CMK (cell line): ENCODE data around the gene PIGN.
A peak's percentile ranks its signal among the peaks of the same experiment; 100 is the strongest.

ENCODE experiments used
- DNase-seq: peaks from one replicate; pipeline ENCODE4 v3.0.0-alpha.2; 2010; ENCODE audit warnings: low read depth

Gene PIGN

DNA sequence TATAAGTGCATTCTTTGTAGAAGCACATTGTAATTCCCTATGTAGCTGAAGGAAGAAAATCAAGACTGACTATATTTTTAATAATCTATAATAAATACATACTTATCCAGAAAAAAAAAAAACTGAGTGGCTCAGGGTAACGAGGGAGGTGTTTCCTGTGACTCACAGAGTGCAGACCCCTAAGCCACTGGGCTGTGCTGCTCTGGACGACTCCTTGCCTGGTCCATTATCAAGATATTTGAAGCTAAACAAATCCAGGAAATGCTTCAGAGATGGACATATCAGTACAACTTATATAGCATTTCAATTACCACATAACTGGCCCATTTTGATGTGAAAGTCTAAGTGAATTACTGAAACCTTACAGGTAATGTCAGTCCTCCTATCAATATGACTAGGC lies 80.6 kb downstream of the PIGN start:
- DNase-seq, result no peak

DNA sequence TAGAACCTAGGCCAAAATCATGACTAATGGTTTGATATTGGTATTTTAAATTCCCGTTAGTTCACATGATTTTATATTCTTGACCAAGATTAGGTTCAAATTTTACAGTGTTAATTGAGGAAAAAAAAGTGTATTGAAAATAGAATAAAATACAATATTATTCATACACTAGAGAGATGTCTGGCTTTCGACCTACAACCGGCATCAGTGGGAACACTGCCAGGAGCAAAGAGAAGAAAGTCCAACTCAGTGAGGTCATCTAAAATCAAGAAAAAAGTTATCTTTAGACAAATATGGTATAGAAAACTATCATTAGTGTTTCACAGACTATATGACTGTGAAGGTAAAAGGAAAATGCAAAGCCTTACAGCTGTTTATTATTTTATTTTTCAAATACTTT lies 81.5 kb downstream of the PIGN start:
- no peak for DNase-seq

DNA sequence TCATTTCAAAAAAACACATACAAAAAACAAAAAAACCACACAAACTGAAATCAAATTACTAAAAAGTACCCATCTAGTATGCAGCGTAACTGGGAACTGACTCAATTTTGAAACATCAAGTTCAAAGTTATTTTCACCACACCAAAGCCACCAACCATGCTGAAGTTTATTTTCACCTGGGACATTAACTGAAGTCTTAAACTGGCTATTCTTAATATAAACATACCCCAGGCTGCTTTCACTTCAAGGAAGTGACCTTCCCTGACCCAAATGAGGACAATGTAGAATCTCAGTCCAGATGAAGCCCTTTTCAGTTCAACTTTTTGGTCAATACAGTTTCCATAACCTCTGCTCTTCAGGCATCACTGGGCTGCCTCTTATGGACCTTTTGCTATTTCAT lies 84.6 kb downstream of the PIGN start:
- no peak for DNase-seq

DNA sequence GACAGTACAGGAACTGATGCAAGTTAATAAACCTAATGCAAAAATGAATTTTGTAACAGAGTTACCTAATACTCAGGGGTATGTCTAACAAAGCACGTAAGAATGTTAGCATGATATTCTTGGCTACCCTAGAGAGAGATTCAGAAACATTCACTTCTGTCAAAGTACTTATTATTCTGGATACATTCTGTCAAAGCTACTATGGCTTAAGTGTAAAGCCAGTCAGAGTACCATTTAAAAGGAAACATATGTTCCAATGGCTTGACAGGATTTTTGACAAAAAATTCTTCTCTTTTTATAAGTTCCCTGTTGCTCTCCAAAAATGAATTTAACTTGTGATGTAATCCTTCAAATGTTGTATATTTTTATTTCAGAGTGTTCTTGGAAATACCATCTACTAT lies 85.5 kb downstream of the PIGN start:
- DNase-seq, result no peak

GRCh38 chr18:62098960-62099359 lies 87.9 kb downstream of the PIGN start:
- DNase-seq, result no peak

GRCh38 chr18:62097698-62098097 lies 89.2 kb downstream of the PIGN start:
- no peak for DNase-seq

- DNase-seq, result no peak
These were observed 95.3 kb downstream of the PIGN start for GRCh38 chr18:62091487-62092120.

- DNase-seq, result no peak
These were observed 97.7 kb downstream of the PIGN start for GRCh38 chr18:62089174-62089573.

DNA sequence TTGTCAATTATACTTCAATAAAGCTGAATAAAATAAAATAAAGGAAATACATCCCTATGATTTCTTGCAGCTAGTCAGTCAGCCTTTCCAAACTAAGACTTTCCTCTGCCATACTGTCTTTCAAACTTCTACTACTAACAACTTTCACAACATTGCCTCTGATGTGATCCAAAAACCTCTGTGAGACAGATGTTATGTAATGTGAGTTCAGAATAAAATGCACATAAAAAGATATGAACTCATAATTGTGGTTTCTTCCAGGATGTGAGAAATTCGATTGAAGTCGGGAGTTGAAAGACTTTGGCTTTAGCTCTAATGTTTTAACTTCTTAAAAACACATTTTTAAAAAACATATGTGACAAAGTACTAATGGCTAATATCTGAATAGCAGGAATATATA lies 98.7 kb downstream of the PIGN start:
- no peak for DNase-seq

- DNase-seq, result no peak
These were observed 101.1 kb downstream of the PIGN start for GRCh38 chr18:62085756-62086155.

DNA sequence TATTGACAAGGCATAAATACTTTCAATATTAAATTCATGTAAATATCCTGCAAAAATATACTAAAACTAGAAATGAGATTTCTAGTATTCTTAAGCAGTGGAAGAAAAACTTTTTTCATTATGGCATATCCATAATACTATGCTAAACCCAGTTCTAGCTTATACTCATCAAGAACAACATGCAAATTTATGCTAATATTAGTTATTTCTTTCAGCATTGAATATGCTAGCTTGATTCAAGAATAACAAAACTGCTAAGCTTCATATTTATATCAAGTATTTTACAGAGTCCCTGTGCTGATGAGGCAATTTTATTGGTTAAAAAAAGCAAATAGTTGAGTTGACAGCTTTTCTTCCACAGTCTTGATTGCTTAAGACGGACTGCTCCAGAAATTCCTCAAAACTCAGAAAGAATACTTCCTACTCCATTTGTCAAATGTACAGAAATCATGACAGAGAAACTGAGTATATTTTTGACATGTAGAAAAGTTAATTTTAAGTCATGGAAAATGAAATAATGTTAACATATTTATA lies 105.0 kb downstream of the PIGN start:
- DNase-seq, result no peak

GRCh38 chr18:62081248-62081647 lies 105.6 kb downstream of the PIGN start:
- DNase-seq, result no peak

DNA sequence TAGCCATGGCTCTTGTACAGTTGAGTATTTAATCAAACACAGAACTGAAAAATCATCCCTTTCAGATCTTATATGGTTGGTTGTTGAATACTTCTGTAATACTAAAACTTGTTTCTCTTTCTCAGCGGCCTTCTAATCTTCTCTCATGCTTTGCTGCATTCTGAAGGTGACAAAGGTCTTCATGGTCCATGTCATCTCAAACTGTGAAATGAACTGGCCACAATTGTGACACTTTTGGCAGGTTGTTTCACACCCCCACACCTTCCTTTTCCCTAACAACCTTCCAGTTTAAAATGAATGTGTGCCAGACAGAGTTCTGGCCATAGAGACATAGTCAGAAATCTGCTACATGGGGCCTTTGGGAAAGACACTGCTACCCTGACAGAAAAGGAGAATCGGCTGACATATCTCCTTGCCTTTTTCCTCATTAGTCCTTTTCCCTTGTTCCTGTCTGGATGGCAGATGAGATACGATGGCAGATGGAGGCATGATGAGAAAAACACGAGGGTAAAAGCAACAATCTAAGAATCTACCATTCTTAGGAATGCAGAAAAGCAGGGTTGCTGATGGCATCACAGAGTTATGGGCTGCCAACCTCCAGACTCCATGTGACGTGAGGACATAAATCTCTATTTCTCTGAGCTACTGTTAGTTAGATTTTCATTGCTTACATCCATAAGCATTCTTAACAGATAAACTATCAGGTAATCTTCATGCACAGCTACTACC lies 106.5 kb downstream of the PIGN start:
- DNase-seq, result no peak

DNA sequence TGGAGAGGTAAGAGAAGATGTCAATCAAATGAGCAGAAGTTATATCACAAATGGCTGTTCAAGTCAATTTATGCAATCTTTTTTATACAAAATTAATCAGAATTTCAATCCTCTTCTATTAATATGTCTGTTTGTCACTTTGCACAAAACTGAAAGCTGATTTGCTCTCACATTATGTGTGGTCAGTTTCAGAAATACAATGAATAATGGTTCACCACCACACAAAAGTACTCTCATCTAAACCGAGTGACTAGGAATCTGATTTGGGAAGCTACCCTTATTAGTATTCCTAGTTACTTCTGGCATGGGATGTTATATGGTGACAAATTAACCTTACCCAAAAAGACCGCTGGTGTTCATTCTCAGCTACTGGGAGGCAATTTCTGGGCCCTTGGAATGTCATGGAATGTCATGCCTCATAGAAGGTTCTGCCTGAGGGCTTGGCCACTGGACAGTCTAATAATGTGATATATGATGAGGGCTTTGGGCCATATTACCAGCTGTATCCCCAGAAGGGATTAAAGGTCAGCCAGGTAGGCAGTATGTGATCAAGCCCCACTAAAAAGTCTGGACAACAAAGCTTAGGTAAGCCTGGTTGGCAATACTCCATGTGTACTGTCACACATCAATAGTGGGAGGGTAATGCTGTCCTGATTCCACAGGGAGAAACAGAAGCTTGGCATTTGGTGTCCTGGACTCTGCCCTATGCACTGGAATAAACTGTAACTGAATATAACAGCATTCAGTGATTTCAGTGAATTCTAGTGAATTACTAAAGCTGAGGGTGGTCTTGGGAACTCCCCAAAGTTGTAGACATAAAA lies 113.2 kb downstream of the PIGN start:
- no peak for DNase-seq

- no peak for DNase-seq
These were observed 114.5 kb downstream of the PIGN start for GRCh38 chr18:62072370-62072769.

DNA sequence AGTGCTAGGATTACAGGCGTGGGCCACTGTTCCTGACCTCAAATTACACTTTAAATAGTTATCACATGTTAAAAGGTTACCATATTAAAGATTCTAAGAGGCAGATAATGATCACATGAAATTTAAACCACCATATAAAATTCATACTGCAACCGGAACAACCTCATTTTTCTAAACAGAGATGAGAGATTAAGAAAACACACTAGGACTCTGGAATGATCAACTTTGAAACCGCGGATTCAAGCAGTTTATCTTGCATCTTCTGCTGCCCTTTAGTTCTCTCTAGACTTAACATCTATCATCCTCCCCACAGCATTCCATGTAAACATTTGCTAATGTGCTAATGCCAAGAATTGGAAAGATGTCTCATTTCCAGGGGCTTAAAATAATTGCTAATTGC lies 115.8 kb downstream of the PIGN start:
- no peak for DNase-seq

GRCh38 chr18:62070302-62070701 lies 116.6 kb downstream of the PIGN start:
- DNase-seq, result no peak

DNA sequence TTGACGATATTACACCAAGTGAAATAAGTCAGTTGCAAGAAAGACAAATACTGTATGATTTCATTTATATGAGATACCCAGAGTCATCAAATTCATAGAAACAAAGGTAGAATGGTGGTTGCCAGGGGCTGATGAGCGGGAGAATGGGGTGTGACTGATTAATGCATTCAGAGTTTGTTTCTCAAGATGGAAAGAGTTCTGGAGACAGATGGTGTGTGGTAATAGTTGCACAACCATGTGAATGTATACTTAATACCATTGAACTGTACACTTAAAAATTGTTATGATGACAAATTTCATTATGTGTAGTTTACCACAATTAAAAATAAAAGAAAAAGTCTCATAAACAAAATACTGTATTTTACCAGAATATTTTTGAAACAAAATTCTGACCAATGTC lies 117.3 kb downstream of the PIGN start:
- DNase-seq, result no peak

- peak; percentile 20 for DNase-seq
These were observed 120.6 kb downstream of the PIGN start for GRCh38 chr18:62066102-62066818.

DNA sequence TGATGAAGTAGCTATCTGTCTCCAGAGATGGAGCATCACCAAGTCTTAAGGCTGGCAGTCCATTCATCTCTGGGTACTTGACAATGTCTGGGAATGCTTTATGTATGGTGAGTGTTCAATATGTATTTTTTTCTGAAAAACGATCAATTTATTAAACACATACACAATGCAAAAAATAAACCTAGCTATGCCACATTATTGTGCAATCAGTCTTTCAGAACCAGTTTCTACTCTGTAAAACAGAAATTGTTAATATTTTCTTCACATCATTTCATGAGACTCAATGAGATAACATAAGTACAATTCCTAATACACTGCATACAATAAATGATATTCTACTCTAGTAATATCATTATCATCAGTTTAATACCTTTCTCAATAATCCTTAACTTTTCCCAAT lies 122.5 kb downstream of the PIGN start:
- DNase-seq, result no peak

GRCh38 chr18:62061821-62062478 lies 124.9 kb downstream of the PIGN start:
- no peak for DNase-seq

- no peak for DNase-seq
These were observed 126.0 kb downstream of the PIGN start for GRCh38 chr18:62060820-62061219.
